Measurements from ENCODE around the gene NDUFAF4.
"Not testable (repeated sequence)": the region's sequence is repeated elsewhere in the genome, so short reads cannot be mapped to it uniquely, and the experiment has no call there.

Gene NDUFAF4

DNA sequence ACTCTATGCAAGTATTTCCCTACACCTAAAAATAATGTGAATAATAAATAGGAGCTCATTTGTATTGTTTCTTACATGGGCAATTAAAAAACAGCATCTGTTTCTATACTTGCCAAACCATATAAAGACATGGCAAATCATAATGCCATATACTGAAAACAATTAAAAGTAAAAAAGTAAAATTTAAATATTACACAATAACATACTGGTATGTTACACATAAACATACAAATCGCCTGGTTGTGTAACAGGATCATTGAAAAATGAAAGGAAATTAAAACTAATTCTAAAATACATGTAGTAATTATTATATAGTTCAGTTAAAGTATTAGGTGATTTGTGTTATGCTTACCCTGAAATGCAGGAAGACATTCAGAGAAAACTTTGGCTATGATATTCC is 11.2 kb downstream of the NDUFAF4 start:
- no peak for DNase-seq
- intact Hi-C loops (cut with DNase I; ENCODE audit: low total_unique reads) = no loop called here

DNA sequence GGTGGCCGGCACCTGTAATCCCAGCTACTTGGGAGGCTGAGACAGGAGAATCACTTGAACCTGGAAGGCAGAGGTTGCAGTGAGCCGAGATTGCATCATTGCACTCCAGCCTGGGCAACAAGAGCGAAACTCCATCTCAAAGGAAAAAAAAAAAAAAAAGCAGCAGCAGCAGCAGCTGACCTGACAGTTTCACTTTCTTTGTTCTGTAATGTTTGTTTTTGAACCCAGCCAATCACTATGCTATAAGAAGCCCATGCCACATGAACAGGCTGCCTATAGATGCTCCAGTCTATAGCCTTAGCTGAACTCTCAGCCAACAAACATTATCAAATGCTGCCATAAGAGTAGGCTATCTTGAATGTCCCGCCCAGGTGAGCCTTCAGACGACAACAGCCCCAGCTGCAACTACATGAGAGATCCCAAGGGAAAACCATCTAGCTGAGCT is 12.5 kb downstream of the NDUFAF4 start:
- H3K4me1 ChIP-seq, DNase-seq: not testable (repeated sequence)

More for the DNA sequence above, 11.2 kb downstream of the NDUFAF4 start:
- Histone ChIP-seq H3K27ac (no peak overlapping the region), H3K36me3 (peaks cover 11 to 19% (median 19%) of the 10 kb centered on the region in 3 donors), H3K27me3 (no peaks in the 10 kb centered on the region), H3K4me3 (no peak overlapping the region), H3K4me1 (no peaks in the 10 kb centered on the region), H3K9me3 (no peaks in the 10 kb centered on the region)
- TF ChIP-seq, protein P1, sequence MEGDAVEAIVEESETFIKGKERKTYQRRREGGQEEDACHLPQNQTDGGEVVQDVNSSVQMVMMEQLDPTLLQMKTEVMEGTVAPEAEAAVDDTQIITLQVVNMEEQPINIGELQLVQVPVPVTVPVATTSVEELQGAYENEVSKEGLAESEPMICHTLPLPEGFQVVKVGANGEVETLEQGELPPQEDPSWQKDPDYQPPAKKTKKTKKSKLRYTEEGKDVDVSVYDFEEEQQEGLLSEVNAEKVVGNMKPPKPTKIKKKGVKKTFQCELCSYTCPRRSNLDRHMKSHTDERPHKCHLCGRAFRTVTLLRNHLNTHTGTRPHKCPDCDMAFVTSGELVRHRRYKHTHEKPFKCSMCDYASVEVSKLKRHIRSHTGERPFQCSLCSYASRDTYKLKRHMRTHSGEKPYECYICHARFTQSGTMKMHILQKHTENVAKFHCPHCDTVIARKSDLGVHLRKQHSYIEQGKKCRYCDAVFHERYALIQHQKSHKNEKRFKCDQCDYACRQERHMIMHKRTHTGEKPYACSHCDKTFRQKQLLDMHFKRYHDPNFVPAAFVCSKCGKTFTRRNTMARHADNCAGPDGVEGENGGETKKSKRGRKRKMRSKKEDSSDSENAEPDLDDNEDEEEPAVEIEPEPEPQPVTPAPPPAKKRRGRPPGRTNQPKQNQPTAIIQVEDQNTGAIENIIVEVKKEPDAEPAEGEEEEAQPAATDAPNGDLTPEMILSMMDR (IDR thresholded peaks at IDR 0.05) = no peak

DNA sequence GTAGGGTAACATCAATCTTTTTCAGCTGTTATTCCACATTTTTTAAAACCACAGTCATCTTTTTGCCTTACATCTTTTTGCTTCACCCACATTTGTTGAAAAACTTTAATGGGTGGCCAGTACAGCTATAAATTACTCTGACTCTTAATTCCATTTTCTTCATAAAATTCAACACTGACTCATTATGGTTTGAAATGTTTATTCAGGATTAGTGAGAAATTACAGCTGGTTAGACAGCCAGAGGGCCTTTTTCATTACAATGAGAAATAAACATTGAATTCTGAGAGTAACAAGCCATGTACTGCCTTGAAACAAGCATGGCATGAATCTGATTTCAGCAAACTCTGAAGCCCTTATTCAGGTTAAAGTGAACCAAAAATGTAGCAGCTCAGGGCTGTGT is 19.5 kb downstream of the NDUFAF4 start:
- no peak overlapping the region for H3K27ac ChIP-seq
- DNase-seq = no peak

More for the DNA sequence above, 12.5 kb downstream of the NDUFAF4 start:
- H3K27ac ChIP-seq; H3K4me3 ChIP-seq; H3K36me3 ChIP-seq; intact Hi-C loops (cut with DNase I; ENCODE audit: low total_unique reads); H3K27me3 ChIP-seq; H3K9me3 ChIP-seq: not testable (repeated sequence)

DNA sequence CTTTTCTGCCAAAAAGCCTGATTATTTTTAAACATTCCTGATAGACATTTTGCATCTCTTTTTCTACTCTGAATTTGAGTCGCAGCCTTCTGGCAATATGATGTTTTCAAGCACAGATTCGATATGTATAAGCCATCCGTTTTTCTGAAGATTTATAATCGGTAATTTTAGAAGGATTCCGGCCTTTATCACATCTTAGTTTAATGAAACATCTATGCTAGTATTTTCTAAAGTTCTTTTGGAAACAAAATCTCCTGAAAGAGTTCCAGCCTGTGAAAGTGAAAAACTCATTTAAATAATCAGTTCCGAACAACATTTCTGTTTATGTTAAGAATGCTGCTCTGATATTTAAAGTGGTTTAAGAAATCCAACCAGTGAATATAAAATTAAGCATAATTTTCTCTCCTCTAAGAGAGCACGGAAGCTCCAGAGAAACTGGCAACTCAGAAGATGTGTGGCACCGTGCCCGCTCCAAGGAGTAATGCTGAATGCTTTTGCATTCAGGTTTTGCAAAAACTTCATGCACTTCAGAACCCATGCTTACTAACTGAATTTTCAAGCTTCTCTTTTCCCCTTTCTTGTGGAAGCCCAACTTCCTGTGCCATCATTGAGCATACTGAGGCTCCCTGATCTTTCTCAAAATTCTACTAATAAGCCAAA is 20.7 kb downstream of the NDUFAF4 start:
- no peak overlapping the region for H3K27ac ChIP-seq
- DNase-seq = no peak
- intact Hi-C loops (cut with DNase I; ENCODE audit: low total_unique reads) = no loop called here

More for the DNA sequence above, 19.5 kb downstream of the NDUFAF4 start:
- H3K9me3 ChIP-seq = no peaks in the 10 kb centered on the region
- intact Hi-C loops (cut with DNase I; ENCODE audit: low total_unique reads) = no loop called here
- no peak overlapping the region for H3K4me3 ChIP-seq
- no peaks in the 10 kb centered on the region for H3K36me3 ChIP-seq
- H3K4me1 ChIP-seq = no peaks in the 10 kb centered on the region
- H3K27me3 ChIP-seq = no peaks in the 10 kb centered on the region
- TF ChIP-seq, protein P1 (IDR thresholded peaks at IDR 0.05) = no peak

DNA sequence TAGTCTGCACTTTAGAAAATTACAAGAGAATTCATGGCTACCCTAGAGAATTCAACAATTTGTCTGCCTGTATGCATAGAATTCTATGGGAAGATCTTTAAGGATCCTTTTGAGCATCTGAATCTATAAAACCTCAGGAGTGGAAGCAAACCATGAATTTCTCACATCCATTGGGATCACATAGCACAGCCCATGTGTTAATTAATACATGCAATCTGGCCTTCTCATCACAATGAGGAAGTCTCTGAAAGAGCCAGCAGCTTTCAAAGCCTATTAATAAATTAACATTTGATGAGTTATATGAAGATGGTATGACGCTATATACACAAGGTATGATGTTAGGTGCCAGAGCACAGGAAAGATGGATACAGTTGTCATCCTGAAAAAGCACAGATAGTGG is 24.7 kb downstream of the NDUFAF4 start:
- TF ChIP-seq, protein P1 (IDR thresholded peaks at IDR 0.05) = no peak
- no peak for DNase-seq
- no peaks in the 10 kb centered on the region for H3K4me1 ChIP-seq
- H3K4me3 ChIP-seq = no peak overlapping the region
- H3K27ac ChIP-seq = no peak overlapping the region
- intact Hi-C loops (cut with DNase I; ENCODE audit: low total_unique reads) = no loop called here
- no peaks in the 10 kb centered on the region for H3K9me3 ChIP-seq
- H3K27me3 ChIP-seq = no peaks in the 10 kb centered on the region
- H3K36me3 ChIP-seq = no peaks in the 10 kb centered on the region

More for the DNA sequence above, 20.7 kb downstream of the NDUFAF4 start:
- no peak overlapping the region for H3K4me3 ChIP-seq
- H3K9me3 ChIP-seq = no peaks in the 10 kb centered on the region
- H3K27me3 ChIP-seq = no peaks in the 10 kb centered on the region
- TF ChIP-seq, protein P1 (IDR thresholded peaks at IDR 0.05) = no peak
- H3K36me3 ChIP-seq = no peaks in the 10 kb centered on the region
- H3K4me1 ChIP-seq = no peaks in the 10 kb centered on the region

DNA sequence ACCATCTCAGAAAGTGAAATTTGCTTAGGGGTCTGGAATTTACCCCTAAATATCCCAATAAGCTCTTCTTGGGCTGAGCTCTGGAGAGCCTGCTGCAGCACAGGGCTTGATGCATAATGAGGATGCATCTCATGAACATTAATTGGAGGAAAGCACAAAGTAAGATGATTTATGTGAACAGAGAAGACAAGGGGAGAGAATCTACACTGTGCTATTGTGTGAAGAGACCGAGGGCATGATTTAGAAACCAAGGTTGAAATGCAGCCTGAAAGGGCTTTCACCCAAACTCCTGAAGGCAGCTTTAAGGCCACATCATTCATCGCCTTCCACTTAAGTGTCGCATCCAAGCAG is 32.7 kb downstream of the NDUFAF4 start:
- Histone ChIP-seq H3K36me3 (no peaks in the 10 kb centered on the region), H3K4me1 (no peaks in the 10 kb centered on the region), H3K9me3 (no peaks in the 10 kb centered on the region), H3K4me3 (no peak overlapping the region), H3K27ac (no peak overlapping the region), H3K27me3 (no peaks in the 10 kb centered on the region)
- intact Hi-C loops (cut with DNase I; ENCODE audit: low total_unique reads) = no loop called here
- DNase-seq = no peak
- TF ChIP-seq, protein P1 (IDR thresholded peaks at IDR 0.05) = no peak

Measured in tibial artery (tissue), 4 donors.